Islet of Langerhans (tissue), 1 donor: Measurements from ENCODE around the gene PXDN.

ENCODE experiments used
- FAIRE-seq: peaks from one replicate; lab custom pipeline; 2011; peaks lifted over from hg19 to GRCh38; lab: Jason Lieb, UNC

The PXDN gene

GRCh38 chr2:1664076-1664605, 80.2 kb downstream of the PXDN start:
- no peak for FAIRE-seq

DNA sequence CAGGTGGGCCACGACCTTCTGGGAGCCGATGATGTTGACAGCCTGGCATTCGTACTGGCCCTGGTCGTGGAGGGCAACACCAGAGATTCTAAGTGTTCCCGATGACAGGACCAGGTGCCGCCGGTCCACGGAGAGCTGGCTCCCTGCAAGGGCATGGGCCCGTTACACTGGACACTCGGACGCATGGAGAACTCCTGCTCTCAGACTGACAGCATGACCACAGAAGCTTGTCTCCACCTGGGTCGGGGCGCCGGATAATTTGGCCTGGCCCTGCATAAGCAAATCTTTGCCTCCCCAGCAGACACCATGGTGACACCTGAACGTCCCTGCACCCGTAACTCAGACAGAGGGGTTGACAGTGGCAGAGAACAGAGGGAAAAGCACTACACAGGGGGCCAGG, 80.7 kb downstream of the PXDN start:
- no peak for FAIRE-seq

GRCh38 chr2:1662606-1663180, 81.6 kb downstream of the PXDN start:
- FAIRE-seq, result no peak

- FAIRE-seq, result no peak
Observed at GRCh38 chr2:1661891-1662605, 82.3 kb downstream of the PXDN start.

DNA sequence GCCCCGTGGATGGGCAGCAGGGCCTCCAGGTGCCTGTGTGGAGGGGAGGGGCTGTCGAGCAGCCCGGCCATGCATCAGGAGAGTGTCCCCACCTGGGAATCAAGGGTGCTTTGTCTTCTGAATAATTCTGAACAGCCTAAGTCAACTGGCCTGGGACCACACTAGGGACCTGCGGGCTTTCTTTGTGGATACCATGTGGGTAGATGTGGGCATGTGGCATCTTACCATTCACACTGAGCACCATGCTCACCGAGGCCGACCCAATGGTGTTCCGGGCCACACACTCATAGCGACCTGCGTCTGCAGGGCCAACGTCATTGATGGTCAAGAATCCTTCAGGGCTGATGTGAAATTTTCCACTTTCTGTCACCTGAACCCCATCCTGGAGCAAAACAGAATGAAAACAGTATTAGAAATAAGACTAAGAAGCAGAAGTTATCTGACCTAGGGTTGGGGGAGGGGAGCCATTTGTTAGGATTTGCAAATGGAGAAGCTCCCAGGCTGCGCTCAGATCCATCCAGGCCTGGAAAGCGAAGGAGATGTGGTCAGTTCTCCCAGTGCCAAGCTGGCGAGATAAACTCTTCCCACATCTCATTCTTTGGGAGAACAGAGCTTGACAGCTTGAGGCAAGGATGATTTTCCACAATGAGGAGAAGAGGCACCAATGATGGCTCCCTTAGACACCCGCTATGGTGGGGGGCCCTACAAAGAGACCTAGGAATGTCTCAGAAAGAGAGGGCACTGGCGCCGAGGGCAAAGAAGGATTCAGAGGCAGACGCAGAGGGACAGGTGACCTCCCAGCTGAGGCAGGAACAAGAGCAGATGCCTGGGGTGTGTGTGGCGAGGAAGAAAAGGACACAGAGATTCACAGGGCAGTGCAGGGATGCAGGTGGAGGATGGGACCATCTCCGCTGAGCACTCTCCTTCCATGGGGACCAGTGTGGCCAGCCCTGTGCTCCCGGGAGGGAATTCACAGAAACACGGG, 83.4 kb downstream of the PXDN start:
- FAIRE-seq, result no peak

- no peak for FAIRE-seq
Observed at GRCh38 chr2:1659951-1660565, 84.3 kb downstream of the PXDN start.

GRCh38 chr2:1658394-1659151, 85.7 kb downstream of the PXDN start:
- FAIRE-seq, result no peak

GRCh38 chr2:1656961-1657841, 87.1 kb downstream of the PXDN start:
- no peak for FAIRE-seq

GRCh38 chr2:1656326-1656960, 87.9 kb downstream of the PXDN start:
- no peak for FAIRE-seq

DNA sequence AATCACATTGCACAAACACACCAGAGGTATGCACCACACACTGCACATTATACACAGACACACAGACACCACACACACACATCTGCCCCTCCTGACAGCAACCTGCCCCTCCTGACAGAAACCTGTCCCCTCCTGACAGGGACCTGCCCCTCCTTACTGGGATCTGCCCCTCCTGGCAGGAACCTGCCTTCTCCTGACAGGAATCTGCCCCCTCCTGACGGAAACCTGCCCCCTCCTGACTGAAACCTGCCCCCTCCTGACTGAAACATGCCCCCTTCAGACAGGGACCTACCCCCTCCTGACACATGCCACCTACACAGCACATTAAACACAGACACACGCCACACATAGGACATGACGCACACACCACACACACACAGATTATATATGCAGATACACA, 88.9 kb downstream of the PXDN start:
- FAIRE-seq, result no peak

- FAIRE-seq, result no peak
Observed at GRCh38 chr2:1654696-1655374, 89.5 kb downstream of the PXDN start.

DNA sequence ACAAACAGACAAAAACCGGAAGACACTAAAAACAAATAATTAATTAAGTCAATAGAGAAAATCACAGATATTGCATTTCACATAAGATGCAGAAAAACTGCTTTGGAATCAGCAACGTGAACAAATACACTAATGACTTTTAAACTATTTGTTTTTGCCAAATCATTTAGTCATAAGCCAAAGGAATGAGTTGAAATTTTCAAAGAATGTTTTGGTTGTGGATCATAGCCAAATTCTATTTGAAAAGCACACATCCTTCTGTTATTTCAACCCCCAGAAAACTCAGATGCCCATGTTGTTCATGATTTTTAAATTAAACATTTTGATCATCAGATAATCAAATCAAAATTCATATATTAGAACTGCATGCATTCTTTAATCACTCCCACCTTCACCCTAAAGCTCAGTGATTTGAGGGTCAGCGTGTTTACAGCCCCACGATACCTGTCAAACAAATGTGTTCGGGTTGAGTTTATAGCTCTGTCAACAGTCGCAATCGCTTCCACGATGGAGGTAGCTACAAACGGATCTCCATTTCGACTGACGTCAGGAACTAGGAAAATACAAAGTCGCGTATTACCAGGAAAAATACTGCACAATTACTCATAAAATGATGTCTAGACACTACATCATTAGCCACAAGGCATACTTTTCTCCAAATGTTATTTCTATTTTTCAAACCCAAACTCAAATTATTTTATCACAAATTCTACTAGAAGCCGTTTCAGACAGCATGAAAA, 90.2 kb downstream of the PXDN start:
- no peak for FAIRE-seq

- no peak for FAIRE-seq
Observed at GRCh38 chr2:1652034-1652790, 92.1 kb downstream of the PXDN start.

DNA sequence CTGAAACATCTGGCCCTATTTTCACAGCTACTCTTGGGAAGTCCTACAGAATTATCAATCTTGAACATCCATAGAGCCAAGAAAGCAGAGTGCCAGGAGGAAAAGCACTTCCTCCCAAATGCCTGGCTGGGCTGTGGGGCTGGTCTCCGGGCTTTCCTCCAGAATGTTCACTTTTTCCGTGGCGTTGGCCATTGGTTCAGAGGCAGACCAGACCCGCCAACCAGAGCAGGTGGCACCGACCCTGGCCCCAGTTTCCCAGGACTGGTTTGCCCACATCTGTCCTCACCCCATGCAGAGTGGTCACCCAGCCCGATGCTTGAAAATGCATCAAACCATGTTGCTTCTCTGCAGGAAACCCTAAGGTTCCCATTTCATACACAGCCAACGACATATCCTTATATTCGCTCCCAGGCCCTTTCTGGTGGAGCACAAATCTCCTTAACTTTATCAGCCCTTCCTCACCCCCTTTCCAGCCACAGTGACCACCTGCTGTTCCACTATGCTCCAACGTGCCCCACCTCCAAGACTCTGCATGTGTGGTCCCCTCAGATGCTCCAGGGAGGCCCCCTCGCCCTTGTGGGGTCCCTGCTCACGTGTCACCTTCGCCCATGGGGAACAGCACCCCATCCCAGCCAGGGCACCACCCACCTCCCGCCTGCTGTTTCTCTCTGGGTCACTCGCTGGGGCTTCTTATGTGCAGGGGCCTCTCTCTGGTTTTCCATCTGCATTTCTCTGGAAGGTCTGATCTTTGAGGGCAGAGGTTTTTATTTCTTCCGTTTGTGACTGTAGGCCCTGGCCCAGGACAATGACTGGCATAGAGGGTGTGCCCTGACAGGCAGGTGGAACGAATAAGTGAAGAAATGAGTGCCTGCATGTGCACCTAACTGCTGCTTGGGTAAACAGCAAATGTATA, 92.9 kb downstream of the PXDN start:
- no peak for FAIRE-seq

GRCh38 chr2:1650085-1650872, 94.0 kb downstream of the PXDN start:
- no peak for FAIRE-seq
